PC-9 (cell line): ENCODE measurements around the gene HGS. TPM values are rescaled to one million over a fixed set of nuclear protein-coding genes. Genes with fewer than 3 reads are reported as not detected.

ENCODE experiments used
- BruUV-seq: library from RNA; stranded (reverse); fragments of 400-500 nt; replicated peaks from 2 replicates; lab custom pipeline; 2021; lab: Mats Ljungman, UMichigan
- CTCF ChIA-PET: fragments of 300-600 bp; sonication (Branson Sonifier 250); formaldehyde crosslinking; loops from one replicate; lab custom pipeline; 2022; ENCODE audit warnings: antibody characterized with exemption; lab: Charles Lee
- POLR2A ChIA-PET: fragments of 300-600 bp; sonication (Branson Sonifier 250); formaldehyde crosslinking; loops from one replicate; lab custom pipeline; 2022; ENCODE audit warnings: antibody characterized with exemption; ENCODE audit not compliant: unreplicated experiment; lab: Charles Lee
- DNase-seq, 2 experiments: peaks; one replicate each; pipeline versions ENCODE4 v3.0.0 to v3.0.0-alpha.2; 2015 to 2022; ENCODE audit warnings: mixed read lengths in 1 of 2
- H2AFZ ChIP-seq: fragments of 200-600 bp; sonication (generic); 2 replicates; pipeline ENCODE4 v1.8.1; 2017; ENCODE audit warnings: antibody characterized with exemption
- H3F3A ChIP-seq: fragments of 200-600 bp; sonication (generic); 2 replicates; pipeline ENCODE4 v1.8.1; 2017; ENCODE audit warnings: antibody characterized with exemption, mild to moderate bottlenecking, low read depth; ENCODE audit not compliant: insufficient read depth
- H3K27ac ChIP-seq: fragments of 200-600 bp; sonication (generic); 2 replicates; pipeline ENCODE4 v1.6.1; 2016; ENCODE audit warnings: mixed run types
- H3K27me3 ChIP-seq: fragments of 200-600 bp; sonication (generic); 2 replicates; pipeline ENCODE4 v1.6.1; 2016; ENCODE audit warnings: low read depth, mixed run types; ENCODE audit not compliant: insufficient read depth
- H3K36me3 ChIP-seq: fragments of 200-600 bp; sonication (generic); 2 replicates; pipeline ENCODE4 v1.6.1; 2016; ENCODE audit warnings: low read depth, mixed run types
- H3K4me1 ChIP-seq: fragments of 200-600 bp; sonication (generic); replicated peaks from 2 replicates; pipeline ENCODE4 v1.6.1; 2016; ENCODE audit warnings: mixed run types; ENCODE audit not compliant: insufficient read depth
- H3K4me2 ChIP-seq: fragments of 200-600 bp; sonication (generic); 2 replicates; pipeline ENCODE4 v1.6.1; 2017; ENCODE audit warnings: mixed run types
- H3K4me3 ChIP-seq: fragments of 200-600 bp; sonication (generic); 2 replicates; pipeline ENCODE4 v1.6.1; 2016; ENCODE audit warnings: mixed run types
- H3K79me2 ChIP-seq: fragments of 200-600 bp; sonication (generic); 2 replicates; pipeline ENCODE4 v1.6.1; 2017; ENCODE audit warnings: low read depth, mixed run types
- H3K9me2 ChIP-seq: fragments of 200-600 bp; sonication (generic); 2 replicates; pipeline ENCODE4 v1.8.1; 2017; ENCODE audit warnings: mild to moderate bottlenecking; ENCODE audit not compliant: insufficient read depth
- H3K9me3 ChIP-seq: fragments of 200-600 bp; sonication (generic); 2 replicates; pipeline ENCODE4 v1.8.1; 2016; ENCODE audit warnings: low read depth; ENCODE audit not compliant: insufficient read depth
- H4K20me1 ChIP-seq: fragments of 200-600 bp; sonication (generic); 2 replicates; pipeline ENCODE4 v1.8.1; 2017; ENCODE audit not compliant: insufficient read depth
- EZH2 ChIP-seq: fragments of 200-600 bp; sonication (generic); IDR thresholded peaks from 2 replicates; pipeline ENCODE4 v1.8.0; 2017; ENCODE audit warnings: antibody characterized with exemption, low read depth
- intact Hi-C: fragments of 100-400 bp; cut with micrococcal nuclease; formaldehyde crosslinking; loops from one replicate; pipeline ENCODE4 v1.10.0; 2022; ENCODE audit not compliant: unreplicated experiment
- total RNA-seq: library from RNA; stranded (reverse); gene quantifications from 2 replicates; pipeline ENCODE4 v1.2.3, GENCODE V29; 2021
- TF ChIP-seq, protein P1 (sequence below): fragments of 200-600 bp; sonication (generic); conservative IDR thresholded peaks from 2 replicates; pipeline ENCODE4 v1.6.1; 2017; ENCODE audit warnings: mixed run types, antibody characterized with exemption, mild to moderate bottlenecking, moderate library complexity

The HGS gene
- total RNA-seq, 1 experiment from 2014 or later, result 166 TPM

DNA sequence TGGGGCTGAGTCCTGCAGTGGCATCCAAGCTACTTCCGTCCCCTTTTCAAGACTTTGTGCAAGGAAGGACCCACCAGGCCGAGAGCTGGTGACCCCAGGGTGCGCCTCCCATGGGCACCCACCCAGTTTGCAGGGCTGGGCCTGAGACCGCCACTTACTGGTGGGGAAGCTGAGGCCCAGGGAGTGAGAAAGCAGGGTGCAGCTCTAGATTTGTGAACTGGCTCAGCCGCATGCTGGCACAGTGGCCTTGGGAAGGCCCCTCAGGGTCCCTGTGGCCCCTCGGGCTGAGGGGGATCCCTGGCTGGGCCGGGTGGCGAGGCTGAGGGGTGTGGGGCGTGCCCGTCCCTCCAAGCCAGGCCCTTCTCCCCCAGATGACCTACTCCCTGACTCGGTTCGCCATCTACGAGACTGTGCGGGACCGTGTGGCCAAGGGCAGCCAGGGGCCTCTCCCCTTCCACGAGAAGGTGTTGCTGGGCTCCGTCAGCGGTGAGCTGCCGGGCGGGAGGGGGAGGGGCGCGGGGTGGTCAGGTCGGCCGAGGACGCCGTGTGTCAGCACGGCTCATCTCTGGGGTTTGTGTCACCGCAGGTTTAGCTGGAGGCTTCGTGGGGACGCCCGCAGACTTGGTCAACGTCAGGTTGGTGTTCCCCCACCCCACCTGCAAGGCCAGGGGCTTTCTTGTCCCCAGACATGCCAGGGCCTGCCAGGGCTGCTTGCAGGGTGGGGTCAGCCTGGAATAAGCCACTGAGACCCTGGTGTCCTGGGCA lies 31.5 kb downstream of the HGS start:
- Histone ChIP-seq H3F3A (peaks cover 27% of the 10 kb centered on the region; the same call in 1 of the 2 replicates), H3K79me2 (peaks cover 27% of the 10 kb centered on the region), H3K27me3 (no peaks in the 10 kb centered on the region), H3K9me2 (no peaks in the 10 kb centered on the region), H3K4me3 (no peak overlapping the region), H3K4me2 (no peak overlapping the region), H3K4me1 (peaks cover 24% of the 10 kb centered on the region), H3K36me3 (no peaks in the 10 kb centered on the region), H3K27ac (no peak overlapping the region), H3K9me3 (no peaks in the 10 kb centered on the region), H4K20me1 (0 out of 2 replicates have a peak, but pooled peaks cover 3% of the 10 kb centered on the region), H2AFZ (no peak overlapping the region)
- TF ChIP-seq, protein P1, sequence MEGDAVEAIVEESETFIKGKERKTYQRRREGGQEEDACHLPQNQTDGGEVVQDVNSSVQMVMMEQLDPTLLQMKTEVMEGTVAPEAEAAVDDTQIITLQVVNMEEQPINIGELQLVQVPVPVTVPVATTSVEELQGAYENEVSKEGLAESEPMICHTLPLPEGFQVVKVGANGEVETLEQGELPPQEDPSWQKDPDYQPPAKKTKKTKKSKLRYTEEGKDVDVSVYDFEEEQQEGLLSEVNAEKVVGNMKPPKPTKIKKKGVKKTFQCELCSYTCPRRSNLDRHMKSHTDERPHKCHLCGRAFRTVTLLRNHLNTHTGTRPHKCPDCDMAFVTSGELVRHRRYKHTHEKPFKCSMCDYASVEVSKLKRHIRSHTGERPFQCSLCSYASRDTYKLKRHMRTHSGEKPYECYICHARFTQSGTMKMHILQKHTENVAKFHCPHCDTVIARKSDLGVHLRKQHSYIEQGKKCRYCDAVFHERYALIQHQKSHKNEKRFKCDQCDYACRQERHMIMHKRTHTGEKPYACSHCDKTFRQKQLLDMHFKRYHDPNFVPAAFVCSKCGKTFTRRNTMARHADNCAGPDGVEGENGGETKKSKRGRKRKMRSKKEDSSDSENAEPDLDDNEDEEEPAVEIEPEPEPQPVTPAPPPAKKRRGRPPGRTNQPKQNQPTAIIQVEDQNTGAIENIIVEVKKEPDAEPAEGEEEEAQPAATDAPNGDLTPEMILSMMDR, result no peak
- TF ChIP-seq EZH2, result no peak
- intact Hi-C loops, result no loop called here
- no peak for DNase-seq
- POLR2A ChIA-PET, result interaction anchor here (0.6 kb wide), 1 partner anchor 140 kb away, joined by 4 read pairs; no protein-coding TSS in a partner anchor
- CTCF ChIA-PET, result interaction anchor here (0.6 kb wide), 1 partner anchor 305 kb away, joined by 5 read pairs; no protein-coding TSS in a partner anchor
- no TSS peak for BruUV-seq

DNA sequence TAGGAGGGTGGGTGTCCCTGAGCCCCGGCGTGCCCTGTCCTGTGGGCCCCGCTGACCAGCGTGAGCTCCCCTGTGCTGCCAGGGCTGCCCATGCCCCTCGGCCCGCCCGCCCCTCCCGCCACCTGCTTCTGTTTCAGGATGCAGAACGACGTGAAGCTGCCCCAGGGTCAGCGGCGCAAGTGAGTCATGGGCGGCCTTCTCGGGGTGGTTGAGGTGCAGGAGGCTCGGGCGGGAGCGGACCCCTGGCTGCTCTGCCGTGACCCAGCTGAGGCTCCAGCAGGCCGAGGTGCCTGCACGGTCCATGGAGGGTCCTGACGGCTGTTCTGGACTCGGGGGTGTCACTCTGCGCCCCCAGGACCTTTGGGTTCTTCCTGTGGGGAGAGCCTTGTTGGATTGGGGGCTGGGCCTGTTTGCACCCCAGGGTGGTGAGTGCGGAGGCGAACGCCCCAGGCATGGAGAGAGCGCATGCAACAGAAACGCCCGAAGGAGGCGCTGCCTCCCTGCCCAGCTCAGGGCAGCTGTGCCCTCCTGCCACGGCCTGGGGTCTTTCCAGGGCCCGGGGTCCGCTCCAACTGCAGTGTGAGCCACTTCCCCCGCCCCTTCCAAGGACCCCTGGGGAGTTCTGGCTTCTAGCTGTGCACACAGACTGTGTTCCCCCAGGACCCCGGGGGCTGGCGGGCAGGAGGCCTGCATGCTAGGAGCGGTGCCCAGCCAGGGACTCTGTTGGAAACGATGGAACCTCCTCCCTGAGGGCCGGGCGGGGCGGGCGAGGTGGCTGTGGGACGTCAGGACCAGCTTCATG lies 32.3 kb downstream of the HGS start:
- no peaks in the 10 kb centered on the region for H3K9me2 ChIP-seq
- H3K27me3 ChIP-seq, result no peaks in the 10 kb centered on the region
- POLR2A ChIA-PET, result interaction anchor here (0.5 to 0.6 kb wide), 2 partner anchors 13 to 186 kb away, joined by 6 to 9 read pairs; no protein-coding TSS in a partner anchor

DNA sequence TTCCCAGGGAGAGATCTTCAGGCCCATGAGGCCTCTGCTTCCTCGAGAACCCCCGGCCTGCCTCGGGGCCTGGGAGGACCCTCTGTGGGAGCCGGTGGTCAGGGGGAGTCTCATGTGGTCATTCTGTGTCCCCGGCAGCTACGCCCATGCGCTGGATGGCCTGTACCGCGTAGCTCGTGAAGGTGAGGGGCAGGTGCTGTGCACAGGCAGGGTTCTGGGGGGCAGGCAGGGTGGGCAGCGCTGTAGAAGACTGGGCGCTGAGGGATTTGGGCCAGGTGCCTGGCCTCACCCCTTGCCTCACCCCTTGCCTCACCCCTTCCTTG lies 32.8 kb downstream of the HGS start:
- no peak overlapping the region for H3K27ac ChIP-seq
- CTCF ChIA-PET, result no interaction called here
- 0 out of 2 replicates have a peak, but pooled peaks cover 3% of the 10 kb centered on the region for H4K20me1 ChIP-seq
- H3F3A ChIP-seq, result peaks cover 25% of the 10 kb centered on the region; the same call in 1 of the 2 replicates
- no peak for DNase-seq
- no peak overlapping the region for H3K4me3 ChIP-seq
- no peak overlapping the region for H3K4me2 ChIP-seq
- H2AFZ ChIP-seq, result no peak overlapping the region
- POLR2A ChIA-PET, result interaction anchor here (0.6 kb wide), 1 partner anchor 14 kb away, joined by 9 read pairs; no protein-coding TSS in a partner anchor
- no peaks in the 10 kb centered on the region for H3K27me3 ChIP-seq
- no peak for TF ChIP-seq EZH2
- TF ChIP-seq, protein P1, result no peak
- H3K4me1 ChIP-seq, result peaks cover 11% of the 10 kb centered on the region
- intact Hi-C loops, result no loop called here
- BruUV-seq, result no TSS peak
- peaks cover 27% of the 10 kb centered on the region for H3K79me2 ChIP-seq
- H3K9me3 ChIP-seq, result no peaks in the 10 kb centered on the region
- H3K36me3 ChIP-seq, result no peaks in the 10 kb centered on the region
- H3K9me2 ChIP-seq, result no peaks in the 10 kb centered on the region

More for the DNA sequence above, 32.3 kb downstream of the HGS start:
- peaks cover 25% of the 10 kb centered on the region; the same call in 1 of the 2 replicates for H3F3A ChIP-seq
- BruUV-seq, result no TSS peak
- CTCF ChIA-PET, result interaction anchor here (0.6 kb wide), 1 partner anchor 304 kb away, joined by 5 read pairs; no protein-coding TSS in a partner anchor
- intact Hi-C loops, result no loop called here
- no peak overlapping the region for H3K4me3 ChIP-seq
- no peak overlapping the region for H3K4me2 ChIP-seq
- no peak overlapping the region for H2AFZ ChIP-seq
- peaks cover 27% of the 10 kb centered on the region for H3K79me2 ChIP-seq
- DNase-seq, result no peak
- H3K36me3 ChIP-seq, result no peaks in the 10 kb centered on the region
- H4K20me1 ChIP-seq, result 0 out of 2 replicates have a peak, but pooled peaks cover 3% of the 10 kb centered on the region
- H3K27ac ChIP-seq, result no peak overlapping the region
- H3K4me1 ChIP-seq, result peaks cover 16% of the 10 kb centered on the region
- TF ChIP-seq, protein P1, result no peak
- TF ChIP-seq EZH2, result no peak
- no peaks in the 10 kb centered on the region for H3K9me3 ChIP-seq
